Activated T-cell treated with anti-CD3 and anti-CD28 coated beads for 4 hours (primary cell): ENCODE data around the gene GAS7.
"Not testable (repeated sequence)": the region's sequence is repeated elsewhere in the genome, so short reads cannot be mapped to it uniquely, and the experiment has no call there.

ENCODE experiments used
- DNase-seq: peaks from one replicate; pipeline ENCODE4 v3.0.0-alpha.2; 2020

The GAS7 gene

GRCh38 chr17:10013365-10014112 lies 184.9 kb downstream of the GAS7 start:
- no peak for DNase-seq

DNA sequence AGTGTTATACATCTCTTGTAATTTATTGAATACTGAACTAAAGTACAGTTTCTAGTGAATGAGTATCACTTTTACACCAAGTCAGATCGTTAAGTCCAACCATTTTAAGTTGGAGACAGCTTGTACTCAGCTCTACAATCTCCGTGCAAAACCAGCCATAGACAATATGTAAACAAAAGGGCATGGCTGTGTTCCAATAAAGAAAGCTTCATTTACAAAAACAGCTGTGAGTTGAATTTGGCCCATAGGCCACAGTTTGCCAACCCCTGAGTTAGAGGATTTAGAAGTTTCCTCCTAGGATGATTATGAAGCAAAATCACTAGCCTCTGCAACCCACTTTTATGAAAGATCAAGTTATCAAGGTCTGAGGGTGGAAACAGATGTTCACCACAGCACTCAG lies 187.7 kb downstream of the GAS7 start:
- no peak for DNase-seq

- no peak for DNase-seq
Measured at GRCh38 chr17:10003705-10004104, 194.7 kb downstream of the GAS7 start.

- not testable (repeated sequence) for DNase-seq
Measured at GRCh38 chr17:10002567-10003360, 195.6 kb downstream of the GAS7 start.

DNA sequence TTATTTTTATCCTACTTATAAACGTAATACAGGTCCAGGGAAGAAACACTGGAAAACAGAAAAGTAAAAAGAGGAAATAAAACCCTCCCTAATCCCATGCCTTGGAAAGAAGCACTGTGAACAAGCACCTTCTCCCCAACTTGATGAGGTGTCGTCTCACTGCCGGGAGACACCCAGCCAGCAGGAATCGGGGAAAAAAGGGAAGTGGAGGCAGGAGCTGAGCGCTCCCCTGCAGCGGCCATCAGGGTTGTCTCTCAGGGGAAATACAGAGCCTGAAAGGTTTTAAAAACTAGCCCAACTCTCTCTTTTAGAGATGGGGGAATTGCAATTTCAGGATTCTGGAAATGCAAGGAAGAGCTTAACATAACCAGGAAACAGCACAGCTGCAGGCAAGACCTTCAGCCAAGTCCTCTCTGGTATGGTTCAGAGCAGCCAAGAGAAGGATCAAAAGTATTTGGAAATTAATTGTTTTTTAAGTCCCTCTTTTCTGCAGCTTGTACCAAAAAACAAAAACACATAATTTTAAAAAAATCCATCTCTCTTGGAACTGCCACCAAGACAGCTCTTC lies 197.0 kb downstream of the GAS7 start:
- DNase-seq = no peak

DNA sequence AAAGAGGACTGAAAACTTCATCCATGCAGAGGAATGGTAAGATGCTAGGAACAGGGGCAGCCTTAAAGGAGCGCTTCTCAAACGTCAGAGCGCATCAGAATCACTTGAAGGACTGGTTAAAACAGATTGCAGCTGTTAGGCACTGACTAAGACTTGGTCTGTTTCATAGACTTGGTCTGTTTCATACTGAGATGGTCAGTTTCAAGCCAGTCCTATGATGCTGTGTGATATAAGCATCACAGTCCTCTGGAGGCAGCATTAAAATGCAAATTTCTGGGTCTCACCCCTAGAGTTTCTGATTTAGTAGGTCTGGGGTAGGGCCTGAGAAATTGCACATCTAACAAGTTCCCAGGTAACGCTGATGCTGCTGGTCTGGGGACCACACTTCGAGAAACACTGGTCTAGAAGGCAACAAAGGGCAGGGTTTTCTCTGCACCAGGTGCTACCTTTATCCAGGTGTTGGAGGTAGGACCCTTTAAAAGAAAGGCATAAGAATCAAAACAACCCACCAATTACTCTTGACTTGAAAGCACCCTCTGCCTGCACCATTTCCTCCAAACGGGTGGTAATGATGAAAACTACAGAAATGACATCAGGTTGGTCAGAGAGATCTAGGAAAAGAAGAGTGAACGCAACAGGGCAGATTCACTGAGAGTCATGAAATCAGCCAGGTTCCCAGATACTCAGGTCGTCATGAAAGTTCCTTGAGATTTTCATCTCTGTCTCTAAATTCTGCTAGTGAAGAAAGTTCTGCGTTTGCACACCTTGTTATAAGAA lies 198.3 kb downstream of the GAS7 start:
- DNase-seq = no peak

- DNase-seq = no peak
Measured at GRCh38 chr17:9998060-9998459, 200.3 kb downstream of the GAS7 start.

- DNase-seq = no peak
Measured at GRCh38 chr17:9994761-9995160, 203.6 kb downstream of the GAS7 start.

DNA sequence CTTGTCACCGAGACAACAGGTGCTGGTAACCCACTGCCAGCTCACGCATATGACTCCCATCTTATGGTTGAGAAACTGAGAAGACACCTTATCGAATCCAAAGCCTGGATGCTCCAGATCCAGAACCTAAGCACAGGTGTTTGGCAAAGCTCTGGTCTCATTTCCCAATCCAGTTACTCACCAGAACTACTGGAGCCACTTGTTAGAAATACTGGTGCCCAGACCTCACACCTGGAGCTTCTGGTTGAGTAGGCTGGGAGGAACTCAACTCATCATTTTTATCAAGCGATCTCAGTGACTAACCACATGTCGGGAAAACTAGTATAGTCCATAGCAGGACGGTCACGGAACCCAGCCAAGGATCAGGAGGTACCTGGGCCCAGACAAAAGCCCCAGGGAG lies 206.6 kb downstream of the GAS7 start:
- DNase-seq = no peak

- no peak for DNase-seq
Measured at GRCh38 chr17:9991351-9991750, 207.1 kb downstream of the GAS7 start.

GRCh38 chr17:9987779-9988585 lies 210.4 kb downstream of the GAS7 start:
- no peak for DNase-seq

DNA sequence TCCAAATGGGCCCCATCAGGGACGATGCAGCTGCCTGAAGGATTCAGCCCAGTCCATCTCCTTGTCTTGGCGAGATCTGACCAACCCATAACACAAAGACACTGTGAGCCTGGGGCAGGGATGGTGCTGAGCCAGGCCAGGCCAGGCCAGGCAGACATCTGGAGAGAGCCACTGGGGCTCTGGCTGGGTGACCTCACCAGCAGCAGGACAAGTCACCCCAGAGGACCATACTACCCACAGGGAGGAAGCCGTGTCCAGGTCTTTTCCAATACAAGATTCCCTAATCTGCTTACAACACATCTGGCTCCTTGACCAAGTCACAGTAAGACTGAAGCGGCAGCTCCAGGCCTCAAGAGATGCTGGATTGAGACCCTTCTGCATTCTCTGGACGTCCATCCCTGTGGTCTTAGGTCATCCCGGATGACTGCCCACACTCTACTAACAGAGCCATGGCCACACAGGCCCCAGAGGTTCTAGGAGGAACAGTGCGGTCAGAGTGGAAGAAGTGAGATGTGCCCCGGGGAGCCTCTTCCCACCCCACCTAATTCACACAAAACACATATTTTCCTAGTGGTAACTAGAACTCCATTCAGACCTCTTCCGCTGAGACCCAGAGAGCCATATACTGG lies 211.5 kb downstream of the GAS7 start:
- no peak for DNase-seq

DNA sequence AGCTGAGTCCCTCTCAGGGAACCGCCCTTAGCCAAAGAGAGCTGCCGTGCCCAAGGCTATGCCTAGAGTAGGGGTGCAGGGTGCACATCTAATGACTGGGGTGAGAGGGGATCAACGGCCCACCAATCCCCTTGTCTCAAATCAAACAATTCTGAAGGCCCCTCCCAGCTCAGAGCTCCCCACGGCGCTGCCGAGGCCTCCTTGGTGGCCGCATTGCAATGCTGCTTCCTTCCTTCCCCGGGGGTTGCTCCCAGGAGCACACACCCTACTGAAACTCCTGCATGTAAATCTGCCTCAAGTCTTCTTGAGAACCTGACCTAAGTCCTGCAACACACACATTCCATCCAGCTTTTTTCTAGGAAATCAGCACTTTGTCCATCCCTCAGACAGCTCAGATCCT lies 212.8 kb downstream of the GAS7 start:
- no peak for DNase-seq

DNA sequence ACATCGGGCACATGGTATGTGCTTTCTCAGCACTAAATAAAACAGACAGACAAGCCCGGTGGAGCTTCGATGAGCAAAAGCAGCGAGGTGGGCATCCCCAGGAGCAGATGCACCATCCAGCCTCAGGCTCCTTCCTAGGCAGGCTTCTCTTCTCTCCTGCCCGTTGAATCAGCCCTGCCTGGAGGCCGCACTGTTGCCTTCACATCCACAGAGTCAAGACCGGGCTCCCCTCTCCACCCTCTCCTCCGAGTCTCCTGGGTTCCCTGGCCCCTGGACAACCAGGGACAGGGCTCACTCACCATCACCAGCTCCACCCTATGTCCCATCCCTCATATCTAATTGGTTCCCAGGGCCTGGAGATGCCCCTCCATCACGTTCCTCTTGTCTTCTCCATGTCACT lies 213.6 kb downstream of the GAS7 start:
- no peak for DNase-seq

GRCh38 chr17:9982159-9982558 lies 216.2 kb downstream of the GAS7 start:
- no peak for DNase-seq

- no peak for DNase-seq
Measured at GRCh38 chr17:9981344-9981915, 217.0 kb downstream of the GAS7 start.

GRCh38 chr17:9979463-9979995 lies 218.9 kb downstream of the GAS7 start:
- DNase-seq = no peak

- no peak for DNase-seq
Measured at GRCh38 chr17:9977180-9977575, 221.2 kb downstream of the GAS7 start.

- DNase-seq = no peak
Measured at GRCh38 chr17:9976283-9977179, 221.9 kb downstream of the GAS7 start.
